ENCODE measurements around the gene BIRC5.
"Not testable (repeated sequence)": the region's sequence is repeated elsewhere in the genome, so short reads cannot be mapped to it uniquely, and the experiment has no call there.

Gene BIRC5

GRCh38 chr17:78240012-78240655, 26.1 kb downstream of the BIRC5 start:
- DNase-seq (ENCODE audit: low spot score): no peak

- DNase-seq (ENCODE audit: low spot score): no peak
These were observed 26.8 kb downstream of the BIRC5 start for GRCh38 chr17:78240839-78241238.

GRCh38 chr17:78241277-78242023, 27.4 kb downstream of the BIRC5 start:
- peak; percentile 84 for DNase-seq (ENCODE audit: low spot score)

- no peak for DNase-seq (ENCODE audit: low spot score)
These were observed 28.1 kb downstream of the BIRC5 start for GRCh38 chr17:78242024-78242742.

GRCh38 chr17:78247304-78247703, 33.3 kb downstream of the BIRC5 start:
- DNase-seq (ENCODE audit: low spot score): no peak

GRCh38 chr17:78248051-78248914, 34.2 kb downstream of the BIRC5 start:
- no peak for DNase-seq (ENCODE audit: low spot score)

GRCh38 chr17:78249074-78249817, 35.2 kb downstream of the BIRC5 start:
- DNase-seq (ENCODE audit: low spot score): no peak

GRCh38 chr17:78249818-78250806, 36.1 kb downstream of the BIRC5 start:
- DNase-seq (ENCODE audit: low spot score): no peak

- DNase-seq (ENCODE audit: low spot score): peak; percentile 79
These were observed 37.1 kb downstream of the BIRC5 start for GRCh38 chr17:78250891-78251772.

- no peak for DNase-seq (ENCODE audit: low spot score)
These were observed 37.7 kb downstream of the BIRC5 start for GRCh38 chr17:78251773-78252103.

GRCh38 chr17:78252111-78252634, 38.1 kb downstream of the BIRC5 start:
- DNase-seq (ENCODE audit: low spot score): no peak

GRCh38 chr17:78252701-78253635, 38.9 kb downstream of the BIRC5 start:
- no peak for DNase-seq (ENCODE audit: low spot score)

- DNase-seq (ENCODE audit: low spot score): not testable (repeated sequence)
These were observed 39.5 kb downstream of the BIRC5 start for GRCh38 chr17:78253636-78253945.

- DNase-seq (ENCODE audit: low spot score): peak; percentile 76
These were observed 40.1 kb downstream of the BIRC5 start for GRCh38 chr17:78253946-78254672.

- no peak for DNase-seq (ENCODE audit: low spot score)
These were observed 41.1 kb downstream of the BIRC5 start for GRCh38 chr17:78255029-78255656.

- no peak for DNase-seq (ENCODE audit: low spot score)
These were observed 42.1 kb downstream of the BIRC5 start for GRCh38 chr17:78255953-78256706.
